GM18951 (cell line): ENCODE measurements around the gene GOLGA6L2.
"Not testable (repeated sequence)": the region's sequence is repeated elsewhere in the genome, so short reads cannot be mapped to it uniquely, and the experiment has no call there.

ENCODE experiments used
- POLR2A ChIP-seq: IDR thresholded peaks from 4 replicates; pipeline ENCODE4 v1.6.1; 2011; ENCODE audit warnings: mild to moderate bottlenecking; ENCODE audit not compliant: insufficient read length, insufficient read depth; ENCODE audit errors: extremely low read depth
- in situ Hi-C: fragments of 300-500 bp; cut with MboI; formaldehyde crosslinking; loops from one replicate; pipeline ENCODE4 v1.12.0; 2022; ENCODE audit warnings: low sequenced_read_pairs, mixed read lengths, inconsistent platforms; ENCODE audit not compliant: unreplicated experiment

The GOLGA6L2 gene

DNA sequence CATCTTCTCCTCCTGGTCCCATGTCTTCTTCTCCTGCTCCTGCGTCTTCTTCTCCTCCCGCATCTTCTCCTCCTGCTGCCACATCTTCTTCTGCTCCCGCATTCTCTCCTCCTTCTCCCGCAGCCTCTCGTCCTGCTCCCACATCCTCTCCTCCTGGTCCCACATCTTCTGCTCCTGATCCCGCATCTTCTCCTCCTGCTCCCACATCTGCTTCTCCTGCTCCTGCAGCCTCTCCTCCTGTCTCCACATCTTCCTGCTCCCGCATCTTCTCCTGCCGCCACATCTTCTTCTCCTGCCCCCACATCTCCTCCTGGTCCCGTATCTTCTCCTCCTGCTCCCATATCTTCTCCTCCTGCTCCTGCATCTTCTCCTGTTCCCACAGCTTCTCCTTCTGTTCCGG, 6.4 kb downstream of the GOLGA6L2 start:
- in situ Hi-C loops: no loop called here
- no peak for TF ChIP-seq POLR2A

DNA sequence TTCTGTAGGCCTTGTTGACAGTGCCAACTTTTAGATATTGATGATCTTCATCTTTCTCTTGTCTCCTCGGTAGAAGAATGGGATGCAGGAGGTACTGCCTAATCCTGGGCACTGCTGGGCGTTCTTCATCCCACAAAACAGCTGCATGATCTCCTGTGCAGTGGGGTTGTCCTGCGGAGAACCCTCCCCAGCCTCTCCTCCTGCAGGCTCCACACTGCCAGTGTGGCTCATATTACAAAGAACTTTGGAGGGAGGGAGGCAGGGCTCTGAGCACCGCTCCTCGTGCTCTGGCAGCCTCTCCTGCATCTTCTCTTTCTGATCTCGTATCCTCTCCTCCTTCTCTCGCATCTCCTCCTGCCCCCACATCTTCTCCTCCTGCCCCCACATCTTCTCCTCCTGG, 7.5 kb downstream of the GOLGA6L2 start:
- TF ChIP-seq POLR2A: no peak
- in situ Hi-C loops: no loop called here

DNA sequence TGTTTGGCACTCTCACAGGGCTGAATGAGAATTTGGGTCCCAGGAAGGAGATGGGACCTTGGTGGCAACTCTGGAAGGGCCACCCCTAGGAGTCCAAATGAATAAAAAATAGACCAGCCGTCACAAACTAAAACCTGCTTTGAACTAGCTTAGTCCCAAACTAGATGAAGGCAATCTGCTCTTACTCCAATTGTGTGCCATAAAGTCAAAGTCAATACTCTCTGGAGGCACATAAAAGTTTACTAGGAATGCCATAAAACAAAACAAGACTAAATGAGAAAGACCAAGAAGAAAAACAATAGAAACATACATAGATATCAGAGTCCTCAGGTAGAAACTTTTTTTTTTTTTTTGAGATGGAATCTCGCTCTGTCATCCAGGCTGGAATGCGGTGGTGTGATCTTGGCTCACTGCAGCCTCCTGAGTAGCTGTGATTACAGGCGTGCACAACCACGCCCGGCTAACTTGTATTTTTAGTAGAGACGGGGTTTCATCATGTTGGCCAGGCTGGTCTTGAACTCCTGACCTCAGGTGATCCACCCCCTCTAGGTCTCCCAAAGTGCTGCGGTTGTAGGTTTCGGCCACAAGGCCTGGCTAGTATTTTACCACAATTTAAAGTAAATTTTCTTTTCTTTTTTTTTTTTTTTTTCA, 8.1 kb downstream of the GOLGA6L2 start:
- TF ChIP-seq POLR2A: no peak
- in situ Hi-C loops: no loop called here

DNA sequence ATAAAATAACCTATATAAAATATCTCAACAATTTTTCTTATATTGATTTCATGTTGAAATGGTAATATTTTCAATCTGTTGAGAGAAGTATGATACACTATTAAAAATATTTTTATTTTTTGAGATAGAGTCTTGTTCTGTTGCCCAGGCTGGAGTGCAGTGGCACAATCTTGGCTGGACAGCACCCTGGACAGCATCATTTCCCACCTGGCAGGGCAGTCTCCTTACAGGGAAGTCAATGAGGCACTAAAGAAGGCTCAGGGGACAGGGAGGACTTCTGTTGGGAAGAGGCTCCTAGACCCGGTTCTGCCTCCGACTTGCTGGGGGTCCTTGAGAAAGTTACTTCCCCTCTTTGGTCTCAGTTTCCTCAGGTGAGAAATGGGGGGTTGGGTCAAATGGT, 9.4 kb downstream of the GOLGA6L2 start:
- no peak for TF ChIP-seq POLR2A
- in situ Hi-C loops: no loop called here

DNA sequence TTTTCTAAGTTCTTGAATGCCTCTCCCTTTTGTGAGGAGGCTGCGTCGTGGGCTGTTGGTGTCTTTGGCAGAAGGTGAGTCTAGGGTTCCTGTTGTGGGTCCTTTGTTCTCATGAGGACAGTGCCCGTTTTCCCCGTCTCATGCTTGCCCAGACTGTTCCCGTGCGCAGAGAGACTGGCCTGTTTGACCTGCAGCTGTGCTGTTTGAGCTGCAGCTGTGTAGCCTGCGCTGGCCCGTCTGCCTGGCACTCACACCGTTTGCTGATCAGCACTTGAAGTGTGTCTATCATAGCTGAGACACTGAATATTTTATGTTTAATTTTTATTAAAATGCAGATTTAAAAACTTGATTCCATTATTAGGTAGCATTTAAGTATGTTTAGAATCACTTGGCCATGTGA, 9.9 kb downstream of the GOLGA6L2 start:
- in situ Hi-C loops: no loop called here
- TF ChIP-seq POLR2A: no peak

DNA sequence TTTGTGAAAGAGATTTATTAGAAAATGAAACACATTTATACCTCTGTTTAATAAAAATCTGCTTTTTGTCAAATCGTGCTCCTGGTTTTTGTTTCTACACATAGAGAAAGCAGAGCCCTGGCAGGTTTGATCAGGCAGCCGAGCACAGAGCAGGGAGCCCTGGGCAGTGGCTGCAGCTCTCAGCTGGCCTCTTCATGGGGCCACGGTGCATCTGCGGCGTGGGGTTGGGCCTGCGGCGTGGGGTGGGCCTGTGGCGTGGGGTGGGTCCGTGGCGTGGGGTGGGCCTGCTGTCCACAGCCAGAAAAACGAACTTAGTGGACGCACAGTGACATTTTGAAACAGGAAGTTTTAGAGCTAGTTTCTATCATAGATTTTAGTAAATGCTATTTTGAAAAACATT, 10.6 kb downstream of the GOLGA6L2 start:
- TF ChIP-seq POLR2A: no peak
- in situ Hi-C loops: no loop called here

DNA sequence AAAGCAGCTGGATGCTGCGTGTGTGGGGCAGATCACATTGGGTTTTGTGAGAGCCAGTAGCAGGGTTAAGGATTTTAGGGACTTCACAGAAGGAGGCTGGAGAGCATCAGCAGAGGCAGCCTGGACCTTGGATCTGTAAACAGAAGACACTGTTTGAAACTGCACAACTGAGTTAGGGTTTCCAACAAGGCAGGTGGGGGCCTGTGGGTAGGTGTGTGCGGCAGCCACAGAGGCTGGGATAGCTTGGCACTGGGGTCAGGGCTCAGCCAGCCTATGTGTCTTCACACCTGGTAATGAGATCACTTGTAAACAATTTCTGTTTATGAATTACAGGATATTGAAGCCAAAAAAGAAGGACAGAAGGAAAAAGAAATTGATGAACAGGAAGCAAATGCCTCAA, 12.3 kb downstream of the GOLGA6L2 start:
- in situ Hi-C loops: not testable (repeated sequence)

DNA sequence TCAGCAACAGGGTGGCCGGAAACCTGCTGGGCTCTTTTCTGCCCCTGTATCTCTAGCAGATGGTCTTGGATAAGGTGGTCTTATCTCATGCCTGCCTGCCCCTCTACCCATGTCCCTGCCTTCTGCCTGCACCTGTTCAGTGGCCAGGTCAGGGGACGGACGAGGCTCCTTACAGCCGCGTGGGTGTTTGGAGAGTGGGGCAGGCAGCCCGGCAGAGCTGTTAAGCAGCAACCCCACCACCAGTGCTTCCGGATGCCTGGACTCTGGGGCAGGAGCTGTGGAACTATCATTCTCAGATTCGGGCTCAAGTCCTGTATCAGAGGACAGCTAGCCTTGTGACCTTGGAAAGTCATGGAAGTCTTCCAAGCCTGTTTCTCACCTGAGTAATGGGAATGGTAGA, 21.7 kb downstream of the GOLGA6L2 start:
- in situ Hi-C loops: not testable (repeated sequence)

DNA sequence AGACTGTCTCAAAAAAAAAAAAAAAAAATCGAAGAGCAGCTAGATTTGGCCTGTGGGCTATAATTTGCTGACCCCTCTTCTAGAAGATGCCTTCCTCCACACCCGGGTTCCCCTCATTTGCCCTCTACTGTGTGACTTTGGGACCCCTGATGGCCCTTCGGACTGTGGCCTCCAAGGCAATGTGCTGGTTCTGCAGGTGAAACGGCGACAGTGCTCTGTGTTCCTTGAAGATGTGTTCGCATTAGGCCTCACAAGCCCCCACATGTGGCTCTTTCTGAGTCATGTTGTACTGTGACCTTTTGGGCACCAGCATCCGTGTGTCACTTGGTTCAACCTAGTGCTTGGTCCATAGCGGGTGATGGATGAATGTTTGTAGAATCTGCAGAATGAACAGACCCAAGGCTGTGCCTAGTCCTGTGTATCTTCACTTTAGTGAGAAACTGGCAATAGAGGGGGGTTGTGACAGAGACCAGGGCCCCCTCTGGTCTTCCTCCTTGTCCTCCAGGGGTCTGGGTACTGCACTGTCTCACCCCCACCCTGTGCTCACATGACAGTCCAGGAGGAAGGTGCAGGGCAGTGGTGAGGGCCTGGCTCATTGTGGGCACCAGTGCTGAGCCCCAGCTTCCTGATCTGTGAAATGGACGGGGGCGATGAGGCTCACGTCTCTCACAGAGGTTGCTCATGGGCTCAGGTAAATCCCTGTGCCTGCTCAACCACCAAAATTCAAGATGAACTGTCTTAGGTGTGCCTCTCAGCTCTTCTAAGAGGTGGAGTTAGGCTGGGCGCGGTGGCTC, 22.7 kb downstream of the GOLGA6L2 start:
- in situ Hi-C loops: no loop called here
- TF ChIP-seq POLR2A: no peak

DNA sequence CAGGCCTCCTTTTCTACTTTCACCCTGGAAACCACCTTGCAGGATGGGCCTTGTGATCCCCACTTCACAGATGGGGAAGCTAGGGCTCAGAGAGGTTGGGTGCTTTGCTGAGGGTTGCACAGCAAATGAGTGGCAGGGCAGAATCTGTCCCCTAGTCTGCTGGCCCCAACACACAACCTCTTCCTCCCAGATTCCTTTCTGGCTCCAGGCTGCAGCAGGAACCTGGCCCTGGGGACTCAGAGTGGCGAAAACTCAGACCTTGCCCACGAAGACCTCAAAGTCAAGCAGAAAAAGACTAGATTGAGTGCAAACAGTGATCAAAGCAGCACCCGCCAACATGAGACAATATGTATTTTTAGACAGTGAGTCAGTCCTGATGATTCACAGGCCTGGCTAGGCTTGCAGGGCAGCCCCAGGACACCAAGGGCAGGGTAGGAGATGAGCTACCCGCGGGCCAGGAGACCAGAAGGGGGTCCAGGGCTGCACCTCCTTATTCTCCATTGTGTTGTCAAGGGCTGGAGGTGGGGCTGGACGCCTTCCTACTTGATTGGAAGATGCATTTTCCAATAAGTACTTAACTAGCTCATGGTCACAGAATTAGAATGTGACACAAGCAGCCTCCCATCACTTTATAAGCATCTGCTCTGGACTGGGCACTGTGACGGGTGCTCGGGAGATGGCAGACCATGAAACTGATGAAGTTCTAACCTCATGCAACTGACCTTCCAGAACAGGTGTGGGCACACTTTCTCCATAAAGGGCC, 23.9 kb downstream of the GOLGA6L2 start:
- TF ChIP-seq POLR2A: no peak
- in situ Hi-C loops: no loop called here

DNA sequence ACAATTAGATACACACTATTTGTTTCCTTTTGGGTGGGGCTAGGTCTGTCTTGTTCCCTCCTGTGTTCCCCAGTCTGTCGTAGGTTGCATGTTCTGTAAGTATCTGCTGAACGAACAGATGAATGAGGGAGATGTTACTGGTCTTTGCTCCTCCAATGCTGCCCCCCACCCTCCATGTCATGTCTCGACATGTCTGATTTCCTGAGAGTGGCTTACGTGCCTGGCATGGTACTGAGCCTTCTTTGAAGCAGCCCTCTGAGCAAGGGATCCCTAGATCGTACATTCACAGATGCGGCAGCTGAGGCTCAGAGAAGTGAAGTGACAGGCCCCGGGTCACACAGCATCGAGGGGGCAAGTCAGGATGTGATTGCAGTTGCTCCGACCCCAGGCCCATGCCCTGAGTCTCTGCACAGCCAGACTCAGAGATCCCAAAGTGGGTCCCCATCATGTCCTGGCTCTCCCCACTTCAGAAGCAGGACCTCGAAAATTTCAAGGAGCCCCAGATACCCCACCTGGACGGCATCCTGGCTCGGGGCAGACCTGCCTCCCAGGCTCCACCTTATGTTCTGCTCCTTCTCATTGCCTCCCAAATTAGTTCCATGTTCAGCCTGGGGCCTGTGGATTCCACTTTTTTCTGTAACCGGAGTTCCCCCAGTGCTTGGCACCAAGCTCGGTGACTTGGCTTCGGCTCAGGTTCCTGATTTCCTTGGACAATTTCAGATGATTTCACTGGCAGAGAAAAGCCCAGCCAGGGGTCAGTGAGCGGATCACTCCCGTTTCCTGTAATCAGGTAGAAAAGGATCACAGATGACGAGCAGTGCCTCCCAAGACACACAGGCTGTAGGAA, 24.7 kb downstream of the GOLGA6L2 start:
- TF ChIP-seq POLR2A: no peak
- in situ Hi-C loops: no loop called here

DNA sequence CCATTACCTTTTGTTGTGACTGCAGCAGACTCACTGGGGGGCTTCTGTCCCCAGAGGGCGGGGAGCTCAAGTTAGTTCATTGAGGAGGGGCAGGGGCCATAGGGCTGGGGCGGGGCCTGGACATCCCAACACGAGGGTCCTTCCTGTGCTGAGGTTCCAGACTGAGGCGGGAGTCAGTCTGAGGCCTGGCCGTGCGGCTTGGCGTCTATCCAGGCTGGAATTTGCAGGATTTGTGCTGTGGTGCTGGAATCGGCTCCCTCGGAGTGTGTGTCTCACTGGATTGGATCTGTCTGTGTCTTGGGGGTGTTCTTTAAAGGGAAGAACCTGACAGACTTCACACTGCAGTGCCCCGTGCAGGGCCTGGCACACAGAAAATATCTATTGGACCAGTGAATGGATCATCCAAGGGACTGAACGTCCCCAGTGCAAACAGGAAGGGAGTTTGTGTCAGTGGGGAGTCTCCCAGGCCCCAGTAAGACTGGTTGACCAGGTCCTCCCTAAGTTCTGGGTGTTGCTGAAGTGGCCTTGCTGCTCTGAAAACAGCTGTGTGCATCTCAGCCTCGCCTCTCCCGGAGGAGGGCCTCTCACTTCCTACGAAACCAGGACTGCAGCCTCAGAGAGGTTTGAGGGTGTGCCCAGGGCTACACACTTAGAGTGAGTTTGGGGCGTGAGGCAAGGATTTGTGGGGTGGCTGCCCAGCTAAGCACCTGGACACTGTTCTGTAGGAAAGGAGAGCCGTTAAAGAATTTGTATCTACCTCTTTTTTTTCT, 26.1 kb downstream of the GOLGA6L2 start:
- in situ Hi-C loops: no loop called here
- TF ChIP-seq POLR2A: no peak

DNA sequence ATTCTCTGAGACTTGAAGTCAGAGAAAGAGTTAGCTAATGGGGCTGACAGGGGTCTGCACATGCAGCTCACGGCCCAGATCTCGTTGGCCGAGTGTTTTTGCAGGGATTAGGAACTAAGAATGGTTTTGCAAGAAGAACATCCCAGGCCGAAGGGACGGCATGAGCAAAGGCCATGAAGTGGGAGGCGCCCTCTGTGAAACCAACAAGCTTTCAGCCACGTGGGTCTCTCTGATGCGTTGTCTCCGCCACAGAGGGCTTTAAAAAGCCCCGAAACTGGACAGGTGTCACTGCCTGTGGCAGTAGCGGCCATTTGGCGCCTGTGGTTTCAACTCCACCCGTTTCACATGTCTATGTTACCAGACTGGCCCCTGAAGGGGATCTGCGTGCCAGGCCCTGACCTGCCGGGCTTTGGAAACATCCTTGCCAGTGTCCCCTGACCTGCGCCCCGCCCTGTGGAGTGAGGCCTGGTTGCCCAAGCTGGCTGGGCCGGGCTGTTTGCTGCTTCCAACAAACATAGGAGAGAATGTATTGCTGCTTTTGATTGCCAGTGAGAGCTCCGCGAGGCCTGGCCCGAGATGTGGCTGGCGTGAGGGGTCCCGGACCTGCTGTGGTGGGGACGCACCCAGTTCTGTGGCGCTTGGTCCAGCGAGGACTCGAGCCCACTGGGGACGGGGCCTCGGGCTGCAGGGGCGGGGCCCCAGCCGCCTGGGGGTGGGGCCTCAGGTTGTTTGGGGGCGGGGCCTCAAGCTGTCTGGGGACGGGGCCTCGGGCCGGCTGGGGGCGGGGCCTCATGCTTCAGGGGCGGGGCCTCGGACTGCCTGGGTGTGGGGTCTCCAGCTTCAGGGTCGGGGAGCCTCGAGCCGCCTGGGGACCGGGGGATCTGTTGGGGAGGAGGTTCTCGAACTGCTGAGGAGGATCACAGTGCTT, 30.4 kb downstream of the GOLGA6L2 start:
- in situ Hi-C loops: no loop called here
- TF ChIP-seq POLR2A: no peak

DNA sequence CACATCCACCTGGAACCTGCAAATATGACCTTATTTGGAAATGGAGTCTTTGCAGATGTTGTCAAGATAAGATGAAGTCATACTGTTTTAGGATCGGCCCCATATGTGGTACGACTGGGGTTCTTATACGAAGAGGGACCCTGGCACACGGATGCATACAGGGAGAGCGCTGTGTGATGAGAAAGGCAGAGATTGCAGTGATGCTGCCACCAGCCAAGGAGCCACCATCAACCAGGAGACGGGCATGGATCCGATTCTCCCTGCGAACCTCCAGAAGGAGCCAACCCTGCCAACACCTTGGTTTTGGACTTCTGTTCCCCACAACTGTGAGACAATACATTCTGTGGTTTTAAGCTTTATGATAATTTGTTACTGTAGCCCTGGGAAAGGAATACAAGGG, 31.2 kb downstream of the GOLGA6L2 start:
- in situ Hi-C loops: not testable (repeated sequence)
